Activated naive CD8-positive, alpha-beta T cell (primary cell): ENCODE data around the gene CFAP99.
"Not testable (repeated sequence)": the region's sequence is repeated elsewhere in the genome, so short reads cannot be mapped to it uniquely, and the experiment has no call there.

ENCODE experiments used
- H3K27ac Mint-ChIP-seq: one replicate; pipeline ENCODE4 v1.8.0; 2021; ENCODE audit warnings: mixed read lengths
- H3K27me3 Mint-ChIP-seq: one replicate; pipeline ENCODE4 v1.8.0; 2021; ENCODE audit warnings: mixed read lengths
- H3K36me3 Mint-ChIP-seq: one replicate; pipeline ENCODE4 v1.8.0; 2021; ENCODE audit warnings: mixed read lengths
- H3K4me1 Mint-ChIP-seq: one replicate; pipeline ENCODE4 v1.8.0; 2021; ENCODE audit warnings: low read depth, mixed read lengths
- H3K4me3 Mint-ChIP-seq: one replicate; pipeline ENCODE4 v1.8.0; 2021; ENCODE audit warnings: mild to moderate bottlenecking, mixed read lengths
- H3K9me3 Mint-ChIP-seq: one replicate; pipeline ENCODE4 v1.8.0; 2021; ENCODE audit warnings: low read depth, mixed read lengths

The CFAP99 gene

DNA sequence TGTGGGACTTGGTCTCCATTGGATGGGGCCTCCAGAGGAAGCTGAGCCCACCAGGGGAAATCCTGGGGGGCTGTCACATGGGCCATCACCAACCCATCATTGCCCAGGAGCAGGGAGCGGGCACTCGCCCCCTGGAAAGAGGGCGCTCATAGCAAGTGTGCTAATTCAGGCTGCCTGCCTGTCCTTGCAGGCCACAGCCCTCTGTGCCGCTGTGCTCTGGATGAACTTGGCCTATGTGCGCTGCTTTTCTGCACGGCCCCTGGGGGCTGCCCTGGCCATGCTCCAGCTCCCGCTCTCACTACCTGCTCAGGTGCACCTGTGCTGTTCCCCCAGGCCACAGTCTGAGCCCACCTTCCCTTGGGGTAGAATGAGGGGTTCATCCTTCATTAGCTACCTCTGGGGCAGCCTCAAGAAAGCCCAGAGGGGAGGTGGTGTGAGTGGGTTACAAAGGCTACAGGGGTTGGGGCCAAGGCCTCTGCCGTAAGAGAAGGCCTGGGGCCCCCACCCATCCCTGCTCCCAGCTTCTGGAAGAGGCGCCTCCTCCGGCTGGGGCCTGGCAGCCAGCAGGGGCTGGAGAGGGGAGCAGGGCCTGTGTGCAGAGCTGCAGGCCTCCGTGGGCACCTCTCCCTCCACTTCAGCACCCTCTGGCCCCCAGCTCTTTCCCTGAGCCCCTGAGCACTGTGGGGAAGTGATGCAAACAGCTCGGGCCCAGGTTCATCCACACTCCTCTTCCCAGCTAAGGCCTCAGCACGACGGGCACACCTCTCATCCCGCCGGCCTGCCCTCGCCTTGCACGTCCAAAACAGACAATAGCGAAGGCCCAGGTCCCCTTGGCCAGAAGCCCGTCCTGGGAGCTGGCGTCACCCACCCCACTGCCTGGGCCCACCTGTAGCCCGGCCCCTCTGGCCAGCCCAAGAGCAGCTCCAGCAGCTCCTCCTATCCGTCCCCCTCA lies 8.9 kb downstream of the CFAP99 start:
- H3K27ac Mint-ChIP-seq: no peak overlapping the region
- H3K9me3 Mint-ChIP-seq: no peaks in the 10 kb centered on the region
- no peaks in the 10 kb centered on the region for H3K36me3 Mint-ChIP-seq
- H3K4me3 Mint-ChIP-seq: no peak overlapping the region
- peaks cover 6% of the 10 kb centered on the region for H3K27me3 Mint-ChIP-seq
- H3K4me1 Mint-ChIP-seq: no peaks in the 10 kb centered on the region

DNA sequence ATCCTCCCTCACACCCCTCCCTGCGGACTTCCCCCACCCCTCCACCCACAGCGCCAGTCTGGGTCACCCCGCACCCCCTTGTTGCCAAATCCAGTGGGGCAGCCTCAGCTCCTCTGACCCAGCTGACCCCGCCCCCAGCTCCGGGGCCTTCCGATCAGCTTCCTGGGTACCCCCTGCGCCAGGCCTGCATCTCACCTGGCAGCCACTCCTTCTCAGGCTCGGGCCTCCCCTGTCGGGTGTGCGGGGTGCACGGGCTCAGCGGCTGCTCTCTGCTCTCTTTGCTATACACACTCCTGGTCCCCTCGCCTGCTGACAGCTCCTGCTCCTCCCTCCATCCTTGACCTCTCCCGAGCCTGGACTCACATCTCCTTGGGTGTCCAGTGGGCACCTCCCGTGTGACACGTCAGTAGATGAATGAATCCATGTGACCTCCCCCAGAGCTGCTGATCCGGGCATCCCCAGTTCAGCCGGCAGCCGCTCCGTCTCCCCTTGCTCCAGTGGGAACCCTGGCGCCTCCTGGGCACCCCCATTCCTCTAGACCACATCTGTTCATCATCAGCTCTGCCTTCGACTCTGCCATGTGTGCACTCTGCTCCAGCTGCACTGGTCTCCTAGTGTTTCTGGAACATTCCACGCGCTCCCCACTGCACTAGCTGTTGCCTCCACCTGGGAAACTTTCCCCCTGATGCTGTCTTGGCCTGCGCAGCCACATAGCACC lies 9.9 kb downstream of the CFAP99 start:
- H3K36me3 Mint-ChIP-seq: no peaks in the 10 kb centered on the region
- H3K4me1 Mint-ChIP-seq: no peaks in the 10 kb centered on the region
- H3K27me3 Mint-ChIP-seq: peaks cover 6% of the 10 kb centered on the region
- no peak overlapping the region for H3K27ac Mint-ChIP-seq
- H3K4me3 Mint-ChIP-seq: no peak overlapping the region
- H3K9me3 Mint-ChIP-seq: no peaks in the 10 kb centered on the region

DNA sequence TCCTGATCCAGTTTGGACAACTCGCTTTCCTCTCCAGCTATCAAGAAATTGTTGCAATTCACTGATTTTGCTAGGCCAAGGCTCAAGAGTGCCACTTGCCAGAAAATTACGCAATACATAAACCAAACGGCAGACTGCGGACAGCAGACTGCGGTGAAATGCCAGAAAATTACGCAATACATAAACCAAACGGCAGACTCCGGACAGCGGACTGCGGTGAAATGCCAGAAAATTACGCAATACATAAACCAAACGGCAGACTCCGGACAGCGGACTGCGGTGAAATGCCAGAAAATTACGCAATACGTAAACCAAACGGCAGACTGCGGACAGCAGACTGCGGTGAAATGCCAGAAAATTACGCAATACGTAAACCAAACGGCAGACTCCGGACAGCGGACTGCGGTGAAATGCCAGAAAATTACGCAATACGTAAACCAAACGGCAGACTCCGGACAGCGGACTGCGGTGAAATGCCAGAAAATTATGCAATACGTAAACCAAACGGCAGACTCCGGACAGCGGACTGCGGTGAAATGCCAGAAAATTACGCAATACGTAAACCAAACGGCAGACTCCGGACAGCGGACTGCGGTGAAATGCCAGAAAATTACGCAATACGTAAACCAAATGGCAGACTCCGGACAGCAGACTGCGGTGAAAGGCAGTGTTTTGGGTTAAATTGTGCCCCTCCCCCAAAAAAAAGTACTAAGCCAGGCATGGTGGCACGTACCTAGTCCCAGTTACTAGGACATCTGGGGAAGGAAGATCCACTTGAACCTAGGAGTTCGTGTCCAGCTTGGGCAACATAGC lies 11.4 kb downstream of the CFAP99 start:
- H3K4me1 Mint-ChIP-seq, H3K27me3 Mint-ChIP-seq, H3K27ac Mint-ChIP-seq, H3K4me3 Mint-ChIP-seq, H3K36me3 Mint-ChIP-seq, H3K9me3 Mint-ChIP-seq: not testable (repeated sequence)

DNA sequence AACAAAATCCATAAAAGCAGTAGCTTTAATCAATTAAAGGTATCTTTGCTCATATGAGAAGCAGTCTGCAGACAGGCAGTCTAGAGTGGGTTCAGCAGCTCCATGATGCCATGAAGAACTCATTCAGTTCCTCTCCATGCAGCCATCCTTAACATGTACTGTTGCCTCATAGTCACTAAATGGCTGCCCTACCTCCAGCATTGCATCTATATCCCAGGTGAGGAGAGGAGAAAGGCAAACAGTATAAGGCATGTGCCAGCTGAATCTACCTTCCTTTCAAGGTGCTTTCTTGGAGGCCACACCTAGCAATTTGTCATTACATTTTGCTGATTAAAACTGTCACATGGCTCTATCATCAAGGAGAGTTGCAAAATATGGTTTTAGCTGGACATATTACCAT lies 13.2 kb downstream of the CFAP99 start:
- no peaks in the 10 kb centered on the region for H3K27me3 Mint-ChIP-seq
- H3K27ac Mint-ChIP-seq: no peak overlapping the region
- H3K9me3 Mint-ChIP-seq: no peaks in the 10 kb centered on the region
- no peak overlapping the region for H3K4me3 Mint-ChIP-seq
- H3K4me1 Mint-ChIP-seq: no peaks in the 10 kb centered on the region
- no peaks in the 10 kb centered on the region for H3K36me3 Mint-ChIP-seq

DNA sequence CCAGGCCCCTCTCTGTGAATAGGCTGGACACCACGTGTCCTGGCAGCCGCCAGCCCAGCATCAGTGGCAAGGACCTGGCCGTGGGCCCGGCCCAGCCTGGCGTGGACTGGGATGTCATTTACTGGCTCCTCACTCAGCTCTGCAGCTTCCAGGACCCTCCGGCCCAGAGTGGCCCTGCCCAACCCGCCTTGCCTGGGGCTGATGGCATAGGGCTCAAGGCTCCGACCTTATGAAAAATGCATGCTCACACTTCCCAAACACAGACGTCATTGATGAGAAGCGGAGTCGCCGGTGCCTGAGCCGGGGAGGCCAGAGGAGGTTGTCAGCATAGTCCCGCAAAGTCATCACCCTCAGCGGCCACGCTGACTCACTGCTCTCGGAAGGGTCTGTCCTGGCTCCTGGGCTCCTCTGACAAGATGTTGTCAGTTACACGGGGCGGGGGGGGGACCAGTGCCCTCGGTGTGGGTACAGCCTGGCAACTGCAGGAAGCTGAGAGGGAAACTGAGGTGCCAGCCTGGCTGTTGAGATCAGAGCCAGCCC lies 14.3 kb downstream of the CFAP99 start:
- Mint-ChIP-seq H3K4me1 (no peaks in the 10 kb centered on the region), H3K27ac (no peak overlapping the region), H3K36me3 (no peaks in the 10 kb centered on the region), H3K9me3 (no peaks in the 10 kb centered on the region), H3K4me3 (no peak overlapping the region), H3K27me3 (no peaks in the 10 kb centered on the region)

DNA sequence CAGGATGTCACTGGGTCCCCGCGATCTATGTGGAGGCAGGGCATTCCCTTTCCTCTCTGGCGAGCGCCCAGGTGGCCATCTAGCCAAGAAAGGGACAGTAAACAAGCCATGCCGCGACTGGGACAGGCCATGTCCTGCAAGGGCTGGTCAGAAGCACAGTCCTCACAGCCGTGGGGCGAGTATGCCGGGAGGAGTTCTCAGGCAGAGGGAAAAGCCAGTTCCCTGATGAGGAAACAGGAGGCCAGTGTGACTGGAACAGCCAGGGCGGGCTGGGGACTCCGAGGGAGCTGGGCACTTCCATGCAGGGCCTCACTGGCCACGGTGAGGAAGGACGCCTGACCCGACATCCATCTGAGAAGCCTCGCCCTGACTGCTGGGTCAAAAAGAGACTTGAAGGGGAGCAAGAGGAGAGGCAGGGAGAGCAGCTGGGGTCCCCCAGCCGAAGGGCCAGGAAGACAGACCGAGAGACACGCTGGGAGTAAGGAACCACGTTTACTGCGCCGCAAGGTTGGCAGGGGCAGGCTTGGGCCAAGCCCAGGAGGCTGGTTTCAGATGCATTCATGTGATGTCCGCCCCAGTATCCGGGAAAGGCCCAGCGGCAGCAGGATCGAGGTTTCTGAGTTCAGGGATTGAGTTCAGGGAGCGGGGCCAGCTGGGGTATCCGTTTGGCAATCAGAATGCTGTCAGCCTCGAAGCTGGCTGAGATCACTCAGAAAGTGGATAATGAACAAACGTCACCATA lies 15.0 kb downstream of the CFAP99 start:
- H3K4me1 Mint-ChIP-seq: no peaks in the 10 kb centered on the region
- no peaks in the 10 kb centered on the region for H3K9me3 Mint-ChIP-seq
- H3K4me3 Mint-ChIP-seq: no peak overlapping the region
- H3K36me3 Mint-ChIP-seq: no peaks in the 10 kb centered on the region
- no peak overlapping the region for H3K27ac Mint-ChIP-seq
- no peaks in the 10 kb centered on the region for H3K27me3 Mint-ChIP-seq

DNA sequence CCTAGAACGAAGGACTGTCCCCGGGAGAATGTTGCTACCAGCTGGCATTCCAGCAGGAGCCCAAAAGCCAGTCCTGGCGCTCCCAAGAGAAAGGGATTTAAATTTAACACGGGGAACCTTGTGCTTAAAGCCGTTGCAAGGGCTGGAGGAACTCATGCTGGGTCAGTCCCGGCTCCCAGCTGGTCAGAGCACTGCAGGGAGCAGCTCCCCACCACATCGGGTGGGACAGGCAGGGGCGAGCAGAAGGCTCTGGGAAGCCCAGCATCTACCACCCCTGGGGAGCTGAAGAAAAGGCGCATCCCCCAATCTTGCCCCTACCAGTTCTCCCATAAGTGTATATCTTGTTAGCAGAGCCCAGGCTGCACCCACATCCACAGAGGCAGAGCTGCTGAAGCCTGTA lies 15.7 kb downstream of the CFAP99 start:
- no peak overlapping the region for H3K27ac Mint-ChIP-seq
- no peaks in the 10 kb centered on the region for H3K27me3 Mint-ChIP-seq
- H3K9me3 Mint-ChIP-seq: no peaks in the 10 kb centered on the region
- no peaks in the 10 kb centered on the region for H3K4me1 Mint-ChIP-seq
- H3K4me3 Mint-ChIP-seq: no peak overlapping the region
- H3K36me3 Mint-ChIP-seq: no peaks in the 10 kb centered on the region

DNA sequence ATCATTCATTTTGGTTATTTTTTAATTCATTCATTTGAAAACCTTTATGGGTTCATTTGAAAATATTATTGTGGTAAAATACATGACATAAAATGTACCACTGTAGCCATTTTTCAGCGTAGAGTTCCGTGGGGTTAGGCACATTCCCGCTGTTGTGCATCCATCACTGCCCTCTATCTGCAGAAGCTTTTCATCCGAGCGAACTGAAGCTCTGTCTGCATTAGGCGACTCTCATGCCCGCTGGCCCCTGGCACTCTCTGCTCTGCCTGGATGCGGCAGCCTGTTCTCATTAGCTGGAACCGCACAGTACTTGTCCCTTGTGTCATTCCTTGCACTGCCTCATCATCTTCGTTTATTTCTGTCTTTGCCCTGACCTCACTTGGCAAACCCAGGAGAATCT lies 17.5 kb downstream of the CFAP99 start:
- H3K27ac Mint-ChIP-seq: no peak overlapping the region
- H3K4me1 Mint-ChIP-seq: no peaks in the 10 kb centered on the region
- H3K27me3 Mint-ChIP-seq: no peaks in the 10 kb centered on the region
- H3K4me3 Mint-ChIP-seq: no peak overlapping the region
- H3K36me3 Mint-ChIP-seq: no peaks in the 10 kb centered on the region
- H3K9me3 Mint-ChIP-seq: no peaks in the 10 kb centered on the region

DNA sequence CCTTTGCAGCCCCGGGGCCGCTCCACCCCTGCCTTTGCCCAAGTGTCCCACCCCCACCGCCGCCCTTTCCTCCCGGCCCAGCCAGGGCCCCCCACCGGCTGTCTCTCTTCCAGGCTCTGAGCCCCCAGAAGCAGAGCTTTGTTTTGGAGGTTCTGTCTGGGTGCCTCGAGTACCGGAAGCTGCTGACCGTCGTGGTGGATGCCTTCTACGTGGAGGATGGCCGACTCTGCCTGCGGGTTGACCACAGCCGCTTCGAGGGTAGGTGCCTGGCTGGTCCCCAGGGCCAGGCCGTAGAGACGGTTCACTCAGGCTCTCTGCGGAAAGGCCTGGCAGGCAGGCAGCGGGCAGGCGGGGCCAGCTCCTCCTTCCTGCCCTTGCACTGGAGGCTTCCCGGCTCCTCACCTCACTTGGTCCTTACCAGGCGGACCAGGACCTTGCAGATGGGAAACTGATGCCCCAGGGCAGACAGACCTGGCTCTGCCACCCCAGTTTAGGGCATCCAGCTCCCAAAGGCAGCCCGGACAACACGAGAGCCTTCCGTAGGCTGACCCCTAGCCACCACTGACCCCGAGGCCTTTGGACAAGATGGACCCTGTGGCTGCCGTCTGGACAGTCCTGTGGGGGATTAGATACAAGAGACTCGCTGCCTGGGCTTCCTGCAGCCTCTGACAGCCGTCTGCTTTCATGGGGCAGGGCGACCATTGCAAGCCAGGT lies 18.2 kb downstream of the CFAP99 start:
- Mint-ChIP-seq H3K9me3 (no peaks in the 10 kb centered on the region), H3K4me1 (no peaks in the 10 kb centered on the region), H3K36me3 (no peaks in the 10 kb centered on the region), H3K27me3 (no peaks in the 10 kb centered on the region), H3K4me3 (no peak overlapping the region), H3K27ac (no peak overlapping the region)

DNA sequence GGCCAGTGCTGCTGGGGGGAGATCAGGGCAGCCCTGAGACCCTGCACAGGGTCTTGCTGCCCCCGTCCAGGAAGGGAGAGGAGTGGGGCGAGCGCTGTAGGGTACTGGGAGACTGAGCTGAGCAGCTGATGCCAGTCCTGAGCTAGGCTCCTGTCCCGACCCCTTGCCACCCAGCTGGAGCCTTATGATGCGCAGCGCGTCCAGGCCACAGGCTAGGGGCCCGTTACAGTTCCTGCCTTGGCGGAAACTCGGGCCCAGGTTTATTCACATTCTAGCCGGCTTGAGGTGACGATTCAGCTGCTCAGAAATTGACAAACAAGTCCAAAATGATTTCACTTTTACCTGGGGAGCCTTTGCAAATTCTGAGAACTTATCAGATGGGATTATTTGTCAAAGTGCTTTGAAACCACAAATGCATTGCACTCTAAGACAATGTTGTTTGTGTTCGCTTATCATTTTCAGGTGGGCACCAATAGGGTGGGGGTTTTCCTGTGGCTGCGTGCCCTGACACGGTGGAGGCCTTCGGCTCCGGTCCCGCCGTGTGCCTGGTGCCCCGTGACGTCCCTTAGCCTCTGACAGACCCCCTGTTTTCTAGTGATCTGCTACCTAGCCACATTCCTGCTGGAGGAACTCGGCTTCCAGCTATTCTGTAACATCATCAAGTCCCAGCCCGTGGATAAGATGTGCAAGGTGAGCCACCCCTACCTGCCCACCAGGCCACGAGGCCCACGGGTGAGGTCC lies 18.9 kb downstream of the CFAP99 start:
- H3K4me1 Mint-ChIP-seq: no peaks in the 10 kb centered on the region
- no peaks in the 10 kb centered on the region for H3K9me3 Mint-ChIP-seq
- no peak overlapping the region for H3K4me3 Mint-ChIP-seq
- no peaks in the 10 kb centered on the region for H3K36me3 Mint-ChIP-seq
- no peaks in the 10 kb centered on the region for H3K27me3 Mint-ChIP-seq
- H3K27ac Mint-ChIP-seq: no peak overlapping the region

DNA sequence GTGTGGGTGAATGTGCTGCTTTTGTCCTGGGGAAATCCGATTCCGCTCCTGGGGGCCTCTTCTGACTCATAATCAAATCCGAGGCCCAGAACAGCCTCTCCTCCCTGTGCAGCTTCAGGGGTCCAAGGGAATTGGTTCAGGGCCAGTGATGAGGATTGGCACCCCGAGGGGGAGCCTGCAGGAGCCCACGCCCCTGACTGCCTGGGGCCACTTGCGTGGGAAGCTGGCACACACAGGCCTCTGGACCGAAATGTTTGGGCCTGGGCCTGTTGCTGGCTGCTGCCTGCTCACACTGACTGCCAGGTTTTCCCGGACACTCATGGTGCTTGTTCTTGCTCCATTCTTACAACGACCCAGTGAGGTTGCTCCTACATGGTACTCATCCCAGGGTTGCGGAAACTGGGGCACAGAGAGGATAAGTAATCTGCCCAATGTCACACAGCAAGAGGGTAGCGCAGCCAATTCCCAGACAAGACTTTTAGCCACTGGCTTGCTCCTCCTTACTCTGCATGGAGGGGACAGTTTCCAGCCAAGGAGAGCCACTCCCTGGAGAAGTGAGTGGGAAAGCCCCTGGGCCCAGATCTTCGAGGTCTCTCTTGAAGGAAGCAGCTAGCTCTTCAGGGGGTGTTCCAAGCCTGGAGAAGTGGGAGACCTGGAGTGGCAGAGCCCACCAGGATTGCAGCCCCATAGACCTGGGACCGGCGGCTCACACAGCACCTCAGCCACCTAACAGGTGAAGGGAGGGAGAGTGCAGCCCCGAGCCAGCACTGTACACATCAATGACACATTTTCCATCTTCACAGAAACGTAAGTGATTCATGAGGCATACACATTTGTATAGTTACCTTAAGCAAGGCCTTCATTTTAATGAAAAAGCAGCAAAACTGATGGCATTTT lies 20.3 kb downstream of the CFAP99 start:
- no peaks in the 10 kb centered on the region for H3K4me1 Mint-ChIP-seq
- no peaks in the 10 kb centered on the region for H3K27me3 Mint-ChIP-seq
- H3K4me3 Mint-ChIP-seq: no peak overlapping the region
- no peaks in the 10 kb centered on the region for H3K9me3 Mint-ChIP-seq
- no peaks in the 10 kb centered on the region for H3K36me3 Mint-ChIP-seq
- H3K27ac Mint-ChIP-seq: no peak overlapping the region

DNA sequence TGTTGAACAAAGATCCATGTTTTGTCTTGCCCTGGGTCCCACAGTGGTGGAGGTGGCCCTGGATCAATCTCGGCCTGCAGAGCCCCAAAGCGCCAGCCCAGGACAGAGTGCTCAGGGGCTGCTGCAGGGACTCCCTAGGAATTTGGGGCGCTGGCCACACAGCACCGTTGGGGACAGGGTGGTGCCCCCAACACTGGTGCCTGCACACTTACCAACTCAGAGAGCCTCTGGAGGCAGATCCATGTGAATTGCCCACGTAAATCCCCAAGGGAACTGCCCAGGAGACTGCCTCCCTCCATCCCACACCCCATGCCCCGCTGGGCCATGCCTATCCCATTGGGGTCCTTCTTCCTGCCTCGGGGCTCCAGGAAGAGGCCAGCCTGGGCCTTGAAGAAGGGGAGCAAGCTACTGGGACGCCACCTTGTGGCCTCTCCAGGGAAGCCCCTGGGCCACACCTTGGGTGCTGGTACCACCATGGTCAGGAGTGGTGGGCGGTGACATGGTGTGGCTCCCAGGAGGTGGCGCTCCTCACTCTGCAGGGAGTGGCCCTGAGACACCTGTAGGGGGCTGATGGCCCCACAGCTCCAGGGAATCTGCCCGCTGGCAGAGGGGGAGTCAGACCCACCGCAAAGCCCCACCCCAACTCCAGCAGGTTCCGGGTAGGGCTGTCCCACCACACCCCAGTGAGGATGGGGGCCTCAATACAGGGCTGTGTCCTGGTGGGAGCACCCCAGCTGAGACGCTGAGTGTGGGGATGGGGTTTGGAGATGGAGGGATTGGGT lies 22.8 kb downstream of the CFAP99 start:
- H3K4me1 Mint-ChIP-seq: no peaks in the 10 kb centered on the region
- no peaks in the 10 kb centered on the region for H3K27me3 Mint-ChIP-seq
- H3K9me3 Mint-ChIP-seq: no peaks in the 10 kb centered on the region
- H3K4me3 Mint-ChIP-seq: no peak overlapping the region
- H3K27ac Mint-ChIP-seq: no peak overlapping the region
- H3K36me3 Mint-ChIP-seq: no peaks in the 10 kb centered on the region
